CD4-positive, alpha-beta T cell (primary cell): ENCODE results near the gene DCTPP1. TPM values are rescaled to one million over a fixed set of nuclear protein-coding genes. Genes with fewer than 3 reads are reported as not detected.

Source experiments
- ATAC-seq: fragments of 200-7000 bp; cut with Tn5 transposase; one replicate; pipeline ENCODE4 v1.10.0; 2022; ENCODE audit warnings: mild to moderate bottlenecking; ENCODE audit not compliant: poor library complexity
- CTCF ChIA-PET: fragments of 350-600 bp; sonication (Branson Sonifier 250); formaldehyde crosslinking; loops from one replicate; lab custom pipeline; 2021; ENCODE audit warnings: antibody characterized with exemption, inconsistent platforms; lab: Charles Lee
- POLR2A ChIA-PET: fragments of 350-600 bp; sonication (Branson Sonifier 250); formaldehyde crosslinking; loops from one replicate; lab custom pipeline; 2021; ENCODE audit warnings: antibody characterized with exemption, inconsistent platforms; lab: Charles Lee
- DNase-seq, 14 experiments: peaks; one replicate each; pipeline ENCODE4 v3.0.0-alpha.2; 2013 to 2020; ENCODE audit warnings: mixed read lengths in 2 of 14
- H3K27ac ChIP-seq, 2 donors: one replicate each; pipeline versions ENCODE4 v1.5.1 to v1.7.0; 2013; ENCODE audit warnings: low read length in 2 of 2, low read depth in 1 of 2, mild to moderate bottlenecking in 1 of 2
- H3K27me3 ChIP-seq, 2 experiments: 1 replicate in 1 of 2; 2 replicates in 1 of 2; pipeline versions ENCODE4 v1.6.1 to v1.7.0; 2013; ENCODE audit warnings: low read length in 2 of 2, control low read depth in 1 of 2, mild to moderate bottlenecking in 1 of 2, moderate library complexity in 1 of 2; ENCODE audit not compliant: insufficient read depth in 2 of 2, control insufficient read depth in 1 of 2
- H3K36me3 ChIP-seq: one replicate; pipeline ENCODE4 v1.6.1; 2013; ENCODE audit warnings: low read length, control low read depth; ENCODE audit not compliant: insufficient read depth
- H3K4me1 ChIP-seq: one replicate; pipeline ENCODE4 v1.6.1; 2013; ENCODE audit warnings: low read length, control low read depth; ENCODE audit not compliant: insufficient read depth
- H3K4me3 ChIP-seq: one replicate; pipeline ENCODE4 v1.5.1; 2013; ENCODE audit warnings: mild to moderate bottlenecking, low read length, moderate library complexity
- H3K9me3 ChIP-seq, 2 experiments: 1 replicate in 1 of 2; 2 replicates in 1 of 2; pipeline versions ENCODE4 v1.6.1 to v1.7.0; 2013; ENCODE audit warnings: low read length in 2 of 2, mild to moderate bottlenecking in 2 of 2, control low read depth in 1 of 2, moderate library complexity in 1 of 2; ENCODE audit not compliant: control insufficient read depth in 1 of 2, insufficient read depth in 1 of 2
- H3K27ac Mint-ChIP-seq: one replicate; pipeline ENCODE4 v1.8.0; 2020; ENCODE audit warnings: mixed read lengths
- H3K27me3 Mint-ChIP-seq: one replicate; pipeline ENCODE4 v1.8.0; 2021; ENCODE audit warnings: mixed read lengths
- H3K36me3 Mint-ChIP-seq: one replicate; pipeline ENCODE4 v1.8.0; 2021; ENCODE audit warnings: low read depth, mixed read lengths
- H3K4me1 Mint-ChIP-seq: one replicate; pipeline ENCODE4 v1.8.0; 2021; ENCODE audit warnings: low read depth, mixed read lengths
- H3K4me3 Mint-ChIP-seq: one replicate; pipeline ENCODE4 v1.8.0; 2020; ENCODE audit warnings: mild to moderate bottlenecking, mixed read lengths
- H3K9me3 Mint-ChIP-seq: one replicate; pipeline ENCODE4 v1.8.0; 2020; ENCODE audit warnings: mixed read lengths
- CTCF ChIP-seq: fragments of 200-600 bp; IDR thresholded peaks from one replicate; pipeline ENCODE4 v1.8.0; 2022; ENCODE audit warnings: antibody characterized with exemption, mild to moderate bottlenecking
- intact Hi-C, 2 experiments: fragments of 100-400 bp; cut with DNase I in 1 of 2; cut with micrococcal nuclease in 1 of 2; formaldehyde crosslinking; loops; one replicate each; pipeline versions ENCODE4 v1.15.1 to v1.9.0; 2023 to 2025; cut with DNase I, micrococcal nuclease
- total RNA-seq, 174 experiments: library from RNA in 2 of 174; stranded (reverse) in 2 of 174; gene quantifications; one replicate each; pipeline ENCODE4 v1.2.3 and lab custom pipeline; 2021 to 2026

The DCTPP1 gene
- total RNA-seq, 2 experiments from 2014 or later = 5.4 to 6.5 TPM

GRCh38 chr16:30394592-30395154 is 35.2 kb downstream of the DCTPP1 start:
- peak overlapping the region; percentile 34 to 56 for H3K27ac ChIP-seq
- ChIA-PET CTCF (interaction anchor here (0.7 to 2.6 kb wide), 6 partner anchors 8 to 24 kb away, joined by 3 to 18 read pairs (median 6); partner anchors contain the start of genes SEPTIN1, TBC1D10B and ZNF771), POLR2A (interaction anchor here (0.6 to 9.0 kb wide), 8 partner anchors 13 to 341 kb away, joined by 3 to 147 read pairs (median 10); partner anchors contain the start of genes SEPTIN1, TBC1D10B and ZNF771)
- Mint-ChIP-seq H3K27ac (peak overlapping the region; percentile 57), H3K36me3 (peaks cover 9% of the 10 kb centered on the region), H3K4me3 (peak overlapping the region; percentile 90), H3K27me3 (no peaks in the 10 kb centered on the region), H3K4me1 (peaks cover 35% of the 10 kb centered on the region), H3K9me3 (no peaks in the 10 kb centered on the region)
- ATAC-seq (no peak), DNase-seq (no peak)
- H3K4me3 ChIP-seq = peak overlapping the region; percentile 86
- peaks cover 19% of the 10 kb centered on the region for H3K36me3 ChIP-seq
- no peak for TF ChIP-seq CTCF
- H3K9me3 ChIP-seq = no peaks in the 10 kb centered on the region
- H3K4me1 ChIP-seq = peaks cover 39% of the 10 kb centered on the region
- intact Hi-C loops = loop anchor here in 1 of 2 experiments (1.0 kb wide), 1 partner anchor 11 kb away; no protein-coding TSS in a partner anchor
- H3K27me3 ChIP-seq = no peaks in the 10 kb centered on the region

- CTCF ChIA-PET = interaction anchor here (1.2 to 3.4 kb wide), 2 partner anchors 15 to 26 kb away, joined by 3 to 20 read pairs; no protein-coding TSS in a partner anchor
- H3K4me3 ChIP-seq = peak overlapping the region; percentile 81
Measured at GRCh38 chr16:30383521-30383920, 46.3 kb downstream of the DCTPP1 start.

More at GRCh38 chr16:30383521-30383920, 46.3 kb downstream of the DCTPP1 start:
- TF ChIP-seq CTCF = no peak
- Mint-ChIP-seq H3K4me3 (peak overlapping the region; percentile 99), H3K36me3 (peaks cover 29% of the 10 kb centered on the region), H3K27ac (peak overlapping the region; percentile 100), H3K27me3 (no peaks in the 10 kb centered on the region), H3K4me1 (peaks cover 48% of the 10 kb centered on the region), H3K9me3 (no peaks in the 10 kb centered on the region)
- no peaks in the 10 kb centered on the region for H3K27me3 ChIP-seq
- peak overlapping the region; percentile 65 to 100 for H3K27ac ChIP-seq
- H3K9me3 ChIP-seq = no peaks in the 10 kb centered on the region
- intact Hi-C loops = loop anchor here in 1 of 2 experiments (1.0 kb wide), 2 partner anchors 12 to 46 kb away; partner anchors contain the start of gene ZNF48
- DNase-seq (no peak), ATAC-seq (no peak)
- H3K36me3 ChIP-seq = peaks cover 15% of the 10 kb centered on the region
- POLR2A ChIA-PET = interaction anchor here (1.0 to 7.3 kb wide), 17 partner anchors 13 to 576 kb away, joined by 3 to 153 read pairs (median 7); partner anchors contain the start of genes ALDOA, CORO1A, DCTPP1 and FBRS
- peaks cover 60% of the 10 kb centered on the region for H3K4me1 ChIP-seq
